Mesodermal cell (in vitro differentiated cells): ENCODE data around the gene ARGLU1.

Source experiments
- H3K27ac ChIP-seq: 2 replicates; pipeline ENCODE4 v1.7.0; 2013; ENCODE audit warnings: mild to moderate bottlenecking, low read depth, low read length, moderate library complexity; ENCODE audit not compliant: severe bottlenecking
- H3K36me3 ChIP-seq: 2 replicates; pipeline ENCODE4 v1.7.1; 2013; ENCODE audit warnings: mild to moderate bottlenecking, low read length, moderate library complexity; ENCODE audit not compliant: control insufficient read depth, insufficient read depth
- H3K4me1 ChIP-seq: one replicate; pipeline ENCODE4 v1.7.1; 2013; ENCODE audit warnings: mild to moderate bottlenecking, low read length; ENCODE audit not compliant: insufficient read depth, control insufficient read depth, poor library complexity, severe bottlenecking
- H3K4me3 ChIP-seq: 2 replicates; pipeline ENCODE4 v1.7.0; 2013; ENCODE audit warnings: low read length, control low read depth, mild to moderate bottlenecking; ENCODE audit not compliant: insufficient read depth, poor library complexity, severe bottlenecking; ENCODE audit errors: extremely low read depth
- H3K9me3 ChIP-seq: 2 replicates; pipeline ENCODE4 v1.7.1; 2013; ENCODE audit warnings: mild to moderate bottlenecking, low read length, moderate library complexity; ENCODE audit not compliant: control insufficient read depth
- WGBS, 2 experiments: methylation state at CpG; one replicate each; pipeline ENCODE4 v1.1.5; 2013; ENCODE audit warnings: missing lambda C conversion rate in 2 of 2; ENCODE audit not compliant: insufficient coverage in 2 of 2; 5-methylcytosine and 5-hydroxymethylcytosine counted together

The ARGLU1 gene

GRCh38 chr13:106587787-106588186 is 19.9 kb upstream of the ARGLU1 start:
- WGBS, 2 experiments: 94 to 100% methylated on average over 1 to 2 of the region's 3 CpGs

DNA sequence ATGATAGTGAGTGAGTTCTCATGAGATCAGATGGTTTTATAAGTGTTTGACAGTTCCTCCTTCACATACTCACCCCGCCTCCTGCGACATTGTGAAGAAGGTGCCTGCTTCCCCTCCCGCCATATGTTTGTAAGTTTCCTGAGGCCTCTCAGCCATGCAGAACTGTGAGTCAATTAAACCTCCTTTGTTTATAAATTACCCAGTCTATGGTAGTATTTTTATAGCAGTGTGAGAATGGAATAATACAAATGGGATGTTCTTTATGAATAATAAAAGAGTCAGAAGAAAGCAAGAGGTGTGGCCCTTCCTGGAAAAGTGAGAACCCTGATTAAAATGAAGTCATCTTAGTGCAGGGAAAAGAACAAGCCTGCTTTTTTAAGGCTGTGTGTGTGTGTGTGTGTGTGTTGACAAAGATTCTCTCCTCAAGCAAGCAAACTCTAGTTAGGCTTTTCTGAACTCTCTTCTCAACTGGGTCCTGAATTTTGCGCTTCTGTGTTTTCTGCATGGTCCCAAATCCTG is 18.8 kb upstream of the ARGLU1 start:
- no peak overlapping the region for H3K4me3 ChIP-seq
- WGBS, 2 experiments: 77 to 100% methylated on average over 1 of the region's 4 CpGs
- no peak overlapping the region for H3K27ac ChIP-seq
- no peaks in the 10 kb centered on the region for H3K4me1 ChIP-seq
- no peaks in the 10 kb centered on the region for H3K36me3 ChIP-seq
- H3K9me3 ChIP-seq: peaks cover 15% of the 10 kb centered on the region

More at GRCh38 chr13:106587787-106588186, 19.9 kb upstream of the ARGLU1 start:
- Histone ChIP-seq H3K4me1 (no peaks in the 10 kb centered on the region), H3K9me3 (peaks cover 15% of the 10 kb centered on the region), H3K36me3 (no peaks in the 10 kb centered on the region), H3K4me3 (no peak overlapping the region), H3K27ac (no peak overlapping the region)

GRCh38 chr13:106581225-106581624 is 13.3 kb upstream of the ARGLU1 start:
- Histone ChIP-seq H3K9me3 (peaks cover 13% of the 10 kb centered on the region), H3K4me3 (no peak overlapping the region), H3K36me3 (no peaks in the 10 kb centered on the region), H3K27ac (no peak overlapping the region), H3K4me1 (no peaks in the 10 kb centered on the region)
- WGBS, 2 experiments: 63 to 82% methylated on average over 1 of the region's 4 CpGs

DNA sequence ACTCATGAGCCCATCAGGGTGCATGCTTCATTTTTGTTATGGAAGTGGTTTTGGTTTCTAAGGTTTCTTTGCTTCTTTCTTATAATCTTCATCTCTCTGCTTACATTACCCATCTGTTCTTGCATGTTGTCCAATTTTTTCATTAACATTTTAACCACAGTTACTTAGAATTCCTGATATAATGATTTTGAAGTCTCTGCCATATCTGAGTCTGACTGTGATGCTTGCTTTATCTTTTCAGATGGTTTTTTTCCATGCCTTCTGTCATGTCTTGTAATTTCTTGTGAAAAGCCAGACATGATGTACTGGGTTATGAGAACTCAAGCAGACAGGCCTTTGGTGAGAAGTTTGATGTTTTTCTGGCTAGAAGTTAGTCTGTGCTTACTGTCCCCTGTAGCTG is 8.0 kb upstream of the ARGLU1 start:
- Histone ChIP-seq H3K4me1 (no peaks in the 10 kb centered on the region), H3K27ac (no peak overlapping the region), H3K4me3 (no peak overlapping the region), H3K9me3 (peaks cover 4% of the 10 kb centered on the region), H3K36me3 (no peaks in the 10 kb centered on the region)

DNA sequence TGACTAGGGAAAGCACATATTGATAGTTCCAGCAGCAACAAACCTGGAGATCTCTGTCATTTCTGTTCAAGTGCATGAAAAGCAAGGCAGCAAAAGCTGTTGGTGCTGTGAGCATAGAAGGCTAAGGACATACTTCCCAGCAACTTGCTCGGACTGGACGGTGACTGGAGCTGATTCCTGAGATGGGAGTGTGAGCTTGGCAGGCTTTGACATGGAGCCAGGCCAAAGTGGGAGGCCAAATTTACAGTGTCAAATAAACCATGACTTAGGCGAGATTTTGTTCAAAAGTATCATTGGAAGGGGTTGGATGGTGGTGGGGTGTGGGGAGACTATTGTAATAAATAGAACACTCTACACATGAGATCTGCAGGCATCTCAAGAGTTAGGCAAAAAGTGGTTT is 5.9 kb upstream of the ARGLU1 start:
- Histone ChIP-seq H3K36me3 (no peaks in the 10 kb centered on the region), H3K4me3 (no peak overlapping the region), H3K4me1 (no peaks in the 10 kb centered on the region), H3K9me3 (peaks cover 4% of the 10 kb centered on the region), H3K27ac (no peak overlapping the region)
- 88 to 93% methylated on average over 2 to 3 of the region's 3 CpGs for WGBS, 2 experiments

- Histone ChIP-seq H3K4me3 (no peak overlapping the region), H3K27ac (no peak overlapping the region), H3K4me1 (no peaks in the 10 kb centered on the region), H3K9me3 (peaks cover 4% of the 10 kb centered on the region), H3K36me3 (no peaks in the 10 kb centered on the region)
- no CpG with 5 or more reads among the region's 8 CpGs for WGBS, 2 experiments
Observed at GRCh38 chr13:106573284-106573846, 5.4 kb upstream of the ARGLU1 start.

DNA sequence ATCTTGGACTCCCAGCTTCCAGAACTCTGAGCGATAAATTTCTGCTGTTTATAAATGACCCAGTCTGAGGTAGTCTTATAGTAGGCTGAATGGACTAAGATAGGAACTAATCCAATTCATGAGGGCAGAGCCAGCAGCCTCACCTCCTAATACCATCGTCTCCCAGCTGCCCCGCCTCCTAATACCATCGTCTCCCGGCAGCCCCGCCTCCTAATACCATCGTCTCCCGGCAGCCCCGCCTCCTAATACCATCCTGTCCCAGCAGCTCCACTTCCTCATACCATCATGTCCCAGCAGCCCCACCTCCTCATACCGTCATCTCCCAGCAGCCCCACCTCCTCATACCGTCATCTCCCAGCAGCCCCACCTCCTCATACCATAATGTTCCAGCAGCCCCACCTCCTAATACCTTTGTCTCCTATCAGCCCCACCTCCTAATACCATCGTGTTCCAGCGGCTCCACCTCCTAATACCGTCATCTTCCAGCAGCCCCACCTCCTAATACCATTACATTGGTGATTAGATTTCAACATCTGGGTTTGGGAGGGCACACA is 2.4 kb upstream of the ARGLU1 start:
- 56 to 63% methylated on average over 8 to 9 of the region's 14 CpGs for WGBS, 2 experiments
- Histone ChIP-seq H3K36me3 (no peaks in the 10 kb centered on the region), H3K27ac (no peak overlapping the region), H3K9me3 (peaks cover 4% of the 10 kb centered on the region), H3K4me3 (no peak overlapping the region), H3K4me1 (peaks cover 6% of the 10 kb centered on the region)

DNA sequence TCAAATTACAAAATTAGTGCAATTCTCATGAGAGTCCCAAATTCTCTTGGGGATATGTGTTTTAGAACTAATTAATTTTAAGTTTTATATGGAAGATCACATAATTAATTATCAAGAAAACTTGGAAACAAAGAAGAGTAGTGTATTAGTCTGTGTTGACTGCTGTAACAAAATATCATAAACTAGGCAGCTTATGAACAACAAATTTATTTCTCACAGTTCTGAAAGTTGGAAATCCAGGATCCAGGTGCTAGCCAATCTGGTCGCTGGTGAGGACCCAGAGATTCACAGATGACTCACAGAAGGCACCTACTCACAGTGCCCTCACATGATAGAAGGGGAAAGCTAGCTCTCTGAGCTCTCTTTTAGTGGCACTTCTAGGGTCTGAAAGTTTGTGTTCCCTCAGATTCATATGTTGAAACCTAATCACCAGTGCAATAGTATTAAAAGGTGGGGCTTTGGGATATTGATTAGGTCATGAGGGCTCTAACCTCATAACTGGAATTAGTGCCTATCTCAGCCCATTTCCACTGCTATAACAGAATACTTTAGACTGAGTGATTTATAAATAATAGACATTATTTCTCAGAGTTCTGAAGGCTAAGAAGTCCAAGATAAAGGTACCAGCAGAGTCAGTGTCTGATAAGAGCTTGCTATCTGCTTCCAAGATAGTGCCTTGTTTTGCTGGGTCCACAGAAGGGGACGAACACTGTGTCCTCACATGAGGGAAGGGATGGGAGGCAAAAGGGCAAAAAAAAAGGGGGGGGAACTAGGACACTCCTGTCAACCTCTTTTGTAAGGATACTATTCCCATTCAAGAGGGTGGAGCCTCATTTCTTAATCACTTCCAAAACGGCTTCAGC is 1.5 kb upstream of the ARGLU1 start:
- Histone ChIP-seq H3K4me1 (peaks cover 7% of the 10 kb centered on the region), H3K36me3 (no peaks in the 10 kb centered on the region), H3K27ac (no peak overlapping the region), H3K4me3 (no peak overlapping the region), H3K9me3 (peaks cover 4% of the 10 kb centered on the region)
- WGBS, 2 experiments: no CpG with 5 or more reads among the region's 3 CpGs

DNA sequence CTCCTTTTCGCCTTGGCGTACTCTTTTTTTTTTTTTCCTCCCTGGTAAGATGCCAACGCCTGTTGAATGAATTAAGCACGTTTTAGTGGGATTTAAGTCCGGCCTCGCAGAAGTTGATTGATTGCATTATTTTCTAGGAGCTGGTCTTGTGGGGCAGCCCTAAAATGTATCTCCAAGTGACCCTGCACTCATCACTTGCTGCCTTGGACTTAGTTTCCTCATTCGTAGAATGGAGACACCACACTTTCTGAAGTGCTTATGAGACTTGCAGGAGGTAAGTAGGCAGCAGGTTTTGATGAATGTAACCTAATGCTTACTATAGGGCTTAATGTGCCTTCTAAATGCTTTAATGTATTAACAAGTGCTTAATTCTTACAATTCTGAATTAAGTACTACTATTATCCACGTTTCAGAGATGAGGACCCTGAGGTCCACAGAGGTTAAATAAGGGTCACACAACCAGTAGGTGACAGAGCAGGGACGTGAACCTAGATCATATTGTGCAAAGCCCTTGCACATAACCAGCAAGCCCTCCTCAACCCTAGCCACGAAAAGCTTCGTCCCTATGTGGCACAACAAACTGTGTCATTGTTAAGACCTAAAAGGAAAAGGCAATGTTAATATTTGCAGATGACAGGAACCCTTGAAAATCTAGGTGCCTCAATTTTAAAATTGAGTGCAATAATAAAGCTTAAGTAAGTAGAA is 514 bp upstream of the ARGLU1 start:
- Histone ChIP-seq H3K4me1 (peaks cover 7% of the 10 kb centered on the region), H3K27ac (no peak overlapping the region), H3K4me3 (peak overlapping the region; percentile 91), H3K36me3 (peaks cover 5% of the 10 kb centered on the region), H3K9me3 (peaks cover 4% of the 10 kb centered on the region)
- WGBS, 2 experiments: 28 to 71% methylated on average over 3 of the region's 11 CpGs

GRCh38 chr13:106566641-106567473 is 1.1 kb downstream of the ARGLU1 start:
- Histone ChIP-seq H3K4me1 (peaks cover 7% of the 10 kb centered on the region), H3K27ac (peak overlapping the region; percentile 90), H3K4me3 (peak overlapping the region; percentile 91), H3K36me3 (peaks cover 5% of the 10 kb centered on the region), H3K9me3 (peaks cover 4% of the 10 kb centered on the region)
- WGBS, 2 experiments: 0 to 1% methylated on average over 20 to 29 of the region's 34 CpGs
